ENCODE measurements around the gene SPRING1. TPM values are rescaled to one million over a fixed set of nuclear protein-coding genes. Genes with fewer than 3 reads are reported as not detected.

Gene SPRING1
- total RNA-seq, 1 experiment from 2014 or later = 44.2 TPM

- no peak for DNase-seq
- no peaks in the 10 kb centered on the region for H3K9me3 ChIP-seq (ENCODE audit: control insufficient read depth, low read depth, low read length)
- H3K79me2 ChIP-seq (ENCODE audit: insufficient read depth, low read length) = no peaks in the 10 kb centered on the region
- H3T11ph ChIP-seq (ENCODE audit: low read length) = no peak overlapping the region
- TF ChIP-seq CTCF (conservative IDR thresholded peaks at IDR 0.05) = no peak
- Mint-ChIP-seq H3K27me3 (ENCODE audit: low read depth) (peaks cover 26% of the 10 kb centered on the region), H3K27ac (no peak overlapping the region), H3K4me1 (peaks cover 25 to 28% of the 10 kb centered on the region in 2 experiments), H3K9me3 (no peaks in the 10 kb centered on the region; a peak in 1 of 5 replicates), H3K4me3 (no peak overlapping the region), H3K36me3 (ENCODE audit: insufficient read depth in 1 of 3, low read depth in 3 of 3) (peaks cover 0 to 4% (median 2%) of the 10 kb centered on the region in 3 experiments; a peak in 1 of 7 replicates)
- no peak overlapping the region for H2BK15ac ChIP-seq (ENCODE audit: low read depth, low read length)
- H4K8ac ChIP-seq (replicated peaks; ENCODE audit: insufficient read length, low read depth, low read length) = no peak overlapping the region
- no peak overlapping the region for H2BK20ac ChIP-seq (ENCODE audit: low read depth, low read length, poor library complexity, severe bottlenecking)
- no peak overlapping the region for H3K14ac ChIP-seq (ENCODE audit: insufficient read depth, low read length)
- no peak overlapping the region for H3K27ac ChIP-seq (ENCODE audit: insufficient read length, low read depth, low read length)
- no peak overlapping the region for H3K9ac ChIP-seq (ENCODE audit: extremely low read depth, insufficient read length, low read length)
- no peaks in the 10 kb centered on the region for H3K27me3 ChIP-seq (ENCODE audit: insufficient read depth, low read length)
- no peak overlapping the region for H3K18ac ChIP-seq (ENCODE audit: insufficient read length, low read depth, low read length)
- H2BK5ac ChIP-seq (ENCODE audit: insufficient read length, low read length) = no peak overlapping the region
- no peak overlapping the region for H2AK5ac ChIP-seq (ENCODE audit: insufficient read length, low read length)
- H3K23ac ChIP-seq (ENCODE audit: insufficient read length, low read depth, low read length) = no peak overlapping the region
- peaks cover 2% of the 10 kb centered on the region; the same call in 1 of the 2 replicates for H3K4me1 ChIP-seq (ENCODE audit: insufficient read depth, low read length)
- no peak overlapping the region for H2AFZ ChIP-seq (ENCODE audit: low read length)
- no CpG with 5 or more reads among the region's 7 CpGs for WGBS (ENCODE audit: extremely low coverage, insufficient read length, low lambda C conversion rate)
- H3K4ac ChIP-seq (ENCODE audit: low read depth, low read length) = no peak overlapping the region
- no peaks in the 10 kb centered on the region for H4K20me1 ChIP-seq (ENCODE audit: control insufficient read depth, insufficient read depth, insufficient read length)
- no peak overlapping the region for H4K5ac ChIP-seq (ENCODE audit: insufficient read length, low read depth, low read length)
- no peak overlapping the region for H3K56ac ChIP-seq (ENCODE audit: insufficient read length, low read depth, low read length)
- H2BK120ac ChIP-seq (ENCODE audit: low read depth, low read length, poor library complexity, severe bottlenecking) = no peak overlapping the region
- no peaks in the 10 kb centered on the region for H3K79me1 ChIP-seq (ENCODE audit: insufficient read depth, low read depth, low read length, poor library complexity, severe bottlenecking)
- no peak overlapping the region for H3K4me2 ChIP-seq (ENCODE audit: insufficient read depth, insufficient read length, low read length)
- H4K91ac ChIP-seq (ENCODE audit: insufficient read length, low read depth, low read length) = no peak overlapping the region
- H2BK12ac ChIP-seq (ENCODE audit: insufficient read length, low read depth, low read length) = no peak overlapping the region
- H3K23me2 ChIP-seq (ENCODE audit: insufficient read length, low read depth, low read length, poor library complexity, severe bottlenecking) = no peaks in the 10 kb centered on the region
Observed at GRCh38 chr12:116691205-116691604, 46.7 kb downstream of the SPRING1 start.
